ENCODE data around the gene ABCB11.

- no peak for TF ChIP-seq CTCF (IDR thresholded peaks at IDR 0.05)
- TF ChIP-seq EZH2 (IDR thresholded peaks at IDR 0.05; ENCODE audit: borderline replicate concordance, insufficient read depth, low read depth, low read length, poor library complexity, severe bottlenecking): no peak
Observed at GRCh38 chr2:169065864-169066517, 34.9 kb upstream of the ABCB11 start.
